Ovary (tissue), 3 donors: ENCODE results near the gene VAV3.

Experiments used
- POLR2A ChIP-seq: fragments of 450-650 bp; IDR thresholded peaks from one replicate; pipeline ENCODE4 v1.6.1; 2017; ENCODE audit warnings: antibody characterized with exemption, mild to moderate bottlenecking, moderate library complexity
- TF ChIP-seq, protein P1 (sequence below), 3 donors: fragments of 450-650 bp in 2 of 3; fragments of 200-600 bp in 1 of 3; IDR thresholded peaks; one replicate each; pipeline versions ENCODE4 v1.5.1 to v1.8.0; 2016 to 2022; ENCODE audit warnings: antibody characterized with exemption in 3 of 3, mild to moderate bottlenecking in 1 of 3
- donor health status: DM: no; HTN: no; CAD: no.

DNA sequence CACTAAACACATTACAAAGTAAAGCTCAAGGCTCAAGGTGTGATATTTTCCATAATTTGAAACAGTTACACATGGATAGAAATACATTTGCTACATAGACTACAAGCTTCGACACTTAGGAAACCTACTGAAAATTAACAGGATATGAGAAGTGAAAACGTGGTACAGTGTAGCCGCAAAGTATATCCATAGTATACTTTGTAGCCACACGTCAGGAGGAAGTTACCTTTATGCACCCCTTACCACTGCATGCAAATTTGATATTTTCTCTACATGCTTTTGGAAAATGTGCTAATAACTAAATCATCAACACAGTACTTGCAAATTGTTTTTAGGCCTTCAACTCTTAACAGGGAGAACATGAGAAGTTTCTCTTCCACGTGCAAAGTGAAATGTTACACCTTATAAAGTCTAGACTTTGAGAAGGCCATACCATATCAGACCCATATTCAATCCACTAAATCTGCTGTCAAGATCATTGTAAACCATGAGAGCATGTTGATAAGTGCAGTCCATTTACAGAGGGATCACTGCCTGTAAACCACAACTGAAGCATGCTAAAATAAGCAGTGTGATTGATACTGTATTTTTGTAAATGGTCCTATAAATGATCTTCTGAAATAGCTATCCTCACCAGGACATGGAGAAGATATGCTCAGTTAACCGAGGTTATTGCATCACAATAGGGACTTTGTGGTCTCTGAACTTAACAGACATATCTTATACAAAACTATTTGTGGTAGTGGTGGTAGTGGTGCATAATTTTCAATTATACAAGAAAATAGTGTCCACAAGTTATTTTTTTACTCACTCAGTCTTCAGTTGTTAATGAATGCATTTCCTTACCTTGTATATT, 64.7 kb downstream of the VAV3 start:
- no peak for TF ChIP-seq POLR2A
- TF ChIP-seq, protein P1, sequence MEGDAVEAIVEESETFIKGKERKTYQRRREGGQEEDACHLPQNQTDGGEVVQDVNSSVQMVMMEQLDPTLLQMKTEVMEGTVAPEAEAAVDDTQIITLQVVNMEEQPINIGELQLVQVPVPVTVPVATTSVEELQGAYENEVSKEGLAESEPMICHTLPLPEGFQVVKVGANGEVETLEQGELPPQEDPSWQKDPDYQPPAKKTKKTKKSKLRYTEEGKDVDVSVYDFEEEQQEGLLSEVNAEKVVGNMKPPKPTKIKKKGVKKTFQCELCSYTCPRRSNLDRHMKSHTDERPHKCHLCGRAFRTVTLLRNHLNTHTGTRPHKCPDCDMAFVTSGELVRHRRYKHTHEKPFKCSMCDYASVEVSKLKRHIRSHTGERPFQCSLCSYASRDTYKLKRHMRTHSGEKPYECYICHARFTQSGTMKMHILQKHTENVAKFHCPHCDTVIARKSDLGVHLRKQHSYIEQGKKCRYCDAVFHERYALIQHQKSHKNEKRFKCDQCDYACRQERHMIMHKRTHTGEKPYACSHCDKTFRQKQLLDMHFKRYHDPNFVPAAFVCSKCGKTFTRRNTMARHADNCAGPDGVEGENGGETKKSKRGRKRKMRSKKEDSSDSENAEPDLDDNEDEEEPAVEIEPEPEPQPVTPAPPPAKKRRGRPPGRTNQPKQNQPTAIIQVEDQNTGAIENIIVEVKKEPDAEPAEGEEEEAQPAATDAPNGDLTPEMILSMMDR (IDR thresholded peaks at IDR 0.05), result no peak
